Non-pigmented ciliary epithelial cell (primary cell): Measurements from ENCODE around the gene NABP1.
A peak's percentile ranks its signal among the peaks of the same experiment; 100 is the strongest.

Experiments used
- DNase-seq: peaks from one replicate; pipeline ENCODE4 v3.0.0-alpha.2; 2010; ENCODE audit warnings: low read depth

NABP1 gene

DNA sequence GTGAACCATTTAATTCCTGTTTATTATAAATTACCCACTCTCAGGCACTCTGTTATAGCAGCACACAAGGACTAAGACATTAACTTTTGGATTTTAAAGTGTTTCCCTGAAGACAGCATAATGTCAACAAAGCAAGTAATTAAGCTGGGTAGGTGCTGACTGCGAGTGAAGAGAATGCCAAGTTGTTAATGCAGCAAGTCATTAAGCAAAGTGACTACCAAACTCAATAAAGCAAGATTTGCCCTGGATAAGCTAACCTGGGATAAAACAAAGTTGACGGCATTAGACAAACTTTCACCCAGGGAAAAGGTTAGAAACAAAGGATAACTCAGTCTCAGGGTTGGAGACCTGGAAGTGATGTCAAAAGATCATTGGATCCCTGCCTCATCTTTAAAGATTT lies 28.4 kb upstream of the NABP1 start:
- DNase-seq = no peak

DNA sequence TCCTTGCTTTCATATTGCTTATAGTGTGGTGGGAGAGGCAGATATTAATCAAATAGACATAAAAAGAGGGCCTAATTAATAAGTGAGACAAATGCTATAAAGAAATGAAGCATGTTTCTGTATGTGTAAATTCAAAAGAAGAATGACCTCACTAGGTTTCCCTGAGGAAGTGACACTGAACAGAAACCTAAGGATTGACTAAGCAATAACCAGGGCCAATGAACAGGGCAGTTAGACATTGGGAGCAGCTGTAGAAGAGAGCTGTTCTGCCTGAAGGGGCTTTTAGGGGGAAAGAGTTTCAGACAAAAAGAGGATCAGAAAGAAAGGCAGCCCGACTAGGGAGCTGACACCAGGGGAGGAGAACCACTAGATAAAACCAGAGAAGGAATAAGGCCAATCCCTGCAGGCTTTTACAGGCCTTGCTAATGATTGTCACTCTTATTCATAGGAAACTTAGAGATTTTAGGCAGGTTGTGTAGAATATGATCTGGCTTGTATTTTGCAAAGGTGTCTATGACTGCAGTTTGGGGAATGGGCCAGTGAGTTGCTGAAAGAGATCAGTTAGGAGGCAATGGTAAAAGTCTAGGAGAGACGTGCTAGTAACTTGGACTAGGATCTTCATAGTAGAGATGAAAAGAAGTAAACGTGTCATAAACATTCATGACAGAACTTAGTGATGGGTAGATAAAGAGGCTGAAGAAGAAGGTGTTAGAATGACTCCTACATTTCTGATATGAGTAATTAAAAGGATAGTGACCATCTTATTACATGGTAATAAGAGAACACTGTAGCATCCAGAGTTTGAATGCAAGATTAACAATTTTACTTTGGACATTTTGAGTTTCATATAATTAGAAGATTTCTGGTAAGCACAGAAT lies 26.8 kb upstream of the NABP1 start:
- DNase-seq = no peak

GRCh38 chr2:191653667-191654391 lies 24.1 kb upstream of the NABP1 start:
- no peak for DNase-seq

- no peak for DNase-seq
Observed at GRCh38 chr2:191656391-191656790, 21.5 kb upstream of the NABP1 start.

- no peak for DNase-seq
Observed at GRCh38 chr2:191656792-191657191, 21.1 kb upstream of the NABP1 start.

- DNase-seq = no peak
Observed at GRCh38 chr2:191657977-191658376, 20.0 kb upstream of the NABP1 start.

- DNase-seq = no peak
Observed at GRCh38 chr2:191659198-191659597, 18.7 kb upstream of the NABP1 start.

DNA sequence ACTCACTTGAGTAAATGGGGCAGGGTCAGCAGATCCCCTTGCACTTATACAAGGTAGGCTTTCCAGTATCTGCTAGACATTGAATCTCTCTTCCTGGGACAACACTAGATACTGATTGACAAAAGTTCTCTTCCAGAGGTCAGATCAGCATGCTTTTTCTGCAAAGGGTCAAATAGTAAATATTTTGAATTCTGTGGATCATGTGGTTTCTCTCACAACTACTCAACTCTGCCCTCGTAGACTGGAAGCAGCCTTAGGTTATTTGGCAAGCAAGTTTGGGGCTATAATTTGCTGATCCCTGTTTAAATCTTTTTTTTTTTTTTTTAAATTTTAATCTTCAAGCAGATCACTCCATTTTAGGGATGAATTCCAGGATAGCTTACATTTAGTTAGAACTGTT lies 17.4 kb upstream of the NABP1 start:
- no peak for DNase-seq

DNA sequence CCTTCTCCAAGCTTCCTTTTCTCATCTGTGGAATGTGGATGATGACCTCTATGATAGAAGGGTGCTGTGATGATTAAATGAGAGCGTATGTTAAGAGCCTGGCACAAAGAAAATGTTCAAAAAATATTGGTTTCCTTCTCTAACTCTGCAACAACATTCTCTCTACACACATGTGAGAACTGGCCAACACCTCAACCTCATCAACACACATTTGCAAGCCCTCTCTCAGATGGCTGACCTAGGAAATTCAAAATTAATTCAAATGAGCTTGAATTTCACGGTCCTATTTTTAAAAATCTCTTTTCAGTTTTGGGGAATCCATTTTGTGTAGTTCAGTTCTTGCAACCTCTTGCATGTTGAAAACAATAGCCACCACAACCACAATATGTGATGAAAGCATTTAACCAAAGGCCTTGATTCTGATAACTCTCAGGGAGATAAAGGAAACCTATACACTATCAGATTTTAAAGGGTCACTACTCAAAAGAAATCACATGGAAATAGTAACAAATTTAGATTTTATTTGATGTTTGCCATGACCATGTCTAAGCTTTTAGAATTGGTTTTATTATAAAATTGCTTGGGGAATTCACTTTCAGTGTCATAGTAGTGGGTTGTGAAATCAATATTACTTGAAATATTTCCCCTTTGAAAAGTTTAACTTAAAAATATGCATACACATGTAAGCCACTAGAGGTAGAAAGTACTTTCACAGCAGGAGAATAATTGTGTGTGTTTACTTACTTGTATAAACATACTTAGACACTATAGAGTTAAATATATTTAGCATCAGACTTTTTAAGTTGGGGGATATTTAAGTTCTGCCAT lies 16.6 kb upstream of the NABP1 start:
- no peak for DNase-seq

- DNase-seq = peak; percentile 65
Observed at GRCh38 chr2:191664823-191665677, 12.9 kb upstream of the NABP1 start.

- peak; percentile 38 for DNase-seq
Observed at GRCh38 chr2:191666226-191666625, 11.7 kb upstream of the NABP1 start.

- DNase-seq = no peak
Observed at GRCh38 chr2:191666732-191667131, 11.2 kb upstream of the NABP1 start.

DNA sequence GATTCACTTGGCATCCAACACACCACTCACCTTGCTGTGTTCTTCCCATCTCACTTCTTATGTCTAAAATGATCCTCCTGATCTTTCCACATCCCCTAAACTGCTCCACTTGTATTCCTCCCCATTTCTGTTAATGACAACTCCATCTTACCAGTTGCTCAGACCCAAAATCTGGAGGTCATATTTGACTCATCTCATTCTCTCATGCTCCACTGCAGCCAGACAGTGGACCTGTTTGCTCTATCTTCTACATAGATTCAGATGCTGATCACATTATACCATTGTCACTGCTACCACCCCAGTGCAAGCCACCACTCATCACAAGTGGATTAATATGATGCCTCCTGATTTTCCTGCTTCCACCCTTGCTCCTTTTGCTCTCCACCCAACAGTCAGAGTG lies 7.9 kb upstream of the NABP1 start:
- DNase-seq = no peak

GRCh38 chr2:191670787-191671186 lies 7.1 kb upstream of the NABP1 start:
- DNase-seq = no peak

DNA sequence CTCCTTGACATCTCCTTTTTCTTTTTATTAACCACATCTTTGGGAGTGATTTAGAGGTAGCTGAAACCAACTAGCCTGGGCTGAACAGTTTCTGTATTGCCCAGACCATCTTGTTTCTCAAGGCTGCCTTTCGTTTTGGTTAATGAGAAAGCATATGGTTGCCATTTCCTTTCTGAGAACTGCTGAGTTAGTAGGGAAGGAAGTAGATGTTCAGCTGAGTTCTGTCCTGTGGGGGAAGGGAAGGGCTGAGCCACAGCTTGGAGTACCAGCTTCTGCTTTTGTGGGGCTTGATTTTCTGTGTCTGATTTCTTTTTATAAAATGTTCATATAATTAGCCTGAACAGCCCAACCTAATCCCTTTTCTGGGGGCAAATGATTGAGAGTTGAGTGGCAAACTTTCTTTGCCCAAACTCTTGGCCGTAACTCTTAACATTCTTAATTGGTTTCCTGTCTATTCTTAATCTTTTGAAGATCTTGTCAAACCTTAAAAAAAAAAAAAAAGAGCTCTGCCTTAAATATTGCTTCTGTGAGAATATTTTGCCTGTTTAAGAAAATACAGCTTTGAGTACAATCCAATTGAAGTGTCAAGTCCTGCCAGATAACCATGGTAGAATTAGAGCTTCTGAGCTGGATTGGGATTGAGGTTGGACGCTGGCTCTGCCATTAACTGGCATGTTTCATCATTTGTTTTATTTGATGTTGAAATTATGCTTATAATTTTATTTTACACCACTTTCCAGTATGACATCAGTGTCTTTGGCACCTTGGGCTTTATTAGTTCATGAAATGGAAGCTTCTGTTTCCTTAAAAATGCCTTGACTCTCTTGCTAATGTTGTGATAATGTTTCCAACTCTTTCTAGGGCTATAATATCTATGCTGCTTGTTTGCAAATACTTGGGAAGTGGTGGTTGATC lies 1.9 kb upstream of the NABP1 start:
- DNase-seq = no peak

GRCh38 chr2:191676790-191677645 lies 918 bp upstream of the NABP1 start:
- peak; percentile 93 for DNase-seq

GRCh38 chr2:191678437-191679100 lies 633 bp downstream of the NABP1 start:
- DNase-seq = no peak

GRCh38 chr2:191679818-191680600 lies 2.1 kb downstream of the NABP1 start:
- DNase-seq = peak; percentile 76
